HG03521 (cell line): Measurements from ENCODE around the gene WDR36.
"Not testable (repeated sequence)": the region's sequence is repeated elsewhere in the genome, so short reads cannot be mapped to it uniquely, and the experiment has no call there.

Source experiments
- ATAC-seq: cut with Tn5 transposase; IDR thresholded peaks from one replicate; pipeline ENCODE4 v1.9.1; 2021; ENCODE audit warnings: mild to moderate bottlenecking, moderate library complexity; ENCODE audit not compliant: unreplicated experiment

WDR36 gene

DNA sequence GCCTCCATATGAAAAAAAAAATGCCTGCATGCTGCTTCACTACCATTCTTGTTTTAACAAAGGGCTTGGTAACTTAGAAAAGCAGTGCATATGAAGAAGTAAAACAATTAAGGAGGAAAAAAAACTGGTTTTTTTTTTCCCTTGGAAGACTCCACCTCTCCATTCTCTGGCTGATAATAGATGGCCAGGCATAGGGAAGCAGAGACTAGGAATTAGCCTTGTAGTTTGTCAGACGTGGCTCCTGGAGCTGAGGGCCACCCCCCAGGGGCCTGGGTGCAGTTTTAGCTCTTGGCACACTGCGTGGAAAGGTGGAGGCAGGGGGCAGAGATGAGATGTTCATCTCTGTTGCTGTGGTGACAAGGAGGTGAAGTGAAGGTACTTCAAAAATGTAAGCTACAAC is 42.7 kb downstream of the WDR36 start:
- ATAC-seq: no peak

DNA sequence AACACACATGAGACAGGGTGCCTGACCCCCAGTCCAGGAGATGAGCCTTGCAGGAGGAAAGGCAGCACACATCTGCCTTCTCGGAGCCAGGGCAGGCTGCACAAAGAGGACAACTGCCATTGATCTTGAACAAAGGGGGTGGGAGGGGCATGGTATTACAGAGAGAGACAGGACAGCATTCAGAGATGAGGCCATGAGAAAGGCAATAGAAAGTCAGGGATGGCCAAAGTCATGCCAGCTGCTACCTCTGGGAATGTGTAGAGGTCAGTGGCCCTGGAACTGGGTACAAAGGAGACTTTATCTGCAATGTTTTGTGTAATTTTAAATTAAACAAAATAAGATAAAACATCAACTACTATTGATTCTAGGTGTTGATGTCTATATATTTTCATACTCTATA is 43.2 kb downstream of the WDR36 start:
- ATAC-seq: no peak

DNA sequence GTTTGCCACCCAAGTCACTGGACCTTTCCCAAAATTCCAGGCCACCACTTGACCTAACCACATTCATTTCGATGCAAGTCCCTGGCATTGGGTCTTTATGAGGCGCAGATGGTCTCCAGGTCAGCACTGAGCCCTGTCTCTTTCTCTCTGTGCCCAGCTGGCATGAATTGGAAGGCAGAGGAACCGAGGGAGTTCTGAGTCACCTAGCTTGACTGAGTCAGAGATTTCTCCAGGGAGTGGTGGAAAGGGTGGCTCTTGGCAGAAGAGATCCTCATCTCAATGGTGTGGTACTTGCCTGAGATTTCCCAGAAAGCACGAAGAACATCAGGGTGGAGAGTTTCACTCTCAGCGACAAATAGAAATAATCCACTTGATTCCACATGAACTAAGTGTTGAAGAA is 43.8 kb downstream of the WDR36 start:
- no peak for ATAC-seq

DNA sequence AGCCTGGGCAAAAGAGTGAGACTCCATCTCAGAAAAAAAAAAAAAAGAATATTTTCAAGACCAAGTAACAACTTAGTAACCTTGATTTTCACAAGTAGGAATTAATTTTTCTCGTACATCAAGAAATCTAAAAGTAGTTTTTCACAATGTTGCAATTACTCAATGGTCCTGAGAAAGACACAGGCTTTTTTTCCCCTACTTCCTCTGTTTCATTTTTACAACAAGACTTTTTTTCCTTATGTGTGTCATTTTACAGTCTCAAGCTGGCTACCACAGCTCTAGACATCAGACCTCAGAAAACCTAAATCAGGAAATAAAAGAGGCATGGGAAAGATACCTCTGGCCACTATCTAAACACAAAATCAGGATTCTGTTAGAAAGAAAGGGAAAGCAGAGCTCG is 45.9 kb downstream of the WDR36 start:
- no peak for ATAC-seq

DNA sequence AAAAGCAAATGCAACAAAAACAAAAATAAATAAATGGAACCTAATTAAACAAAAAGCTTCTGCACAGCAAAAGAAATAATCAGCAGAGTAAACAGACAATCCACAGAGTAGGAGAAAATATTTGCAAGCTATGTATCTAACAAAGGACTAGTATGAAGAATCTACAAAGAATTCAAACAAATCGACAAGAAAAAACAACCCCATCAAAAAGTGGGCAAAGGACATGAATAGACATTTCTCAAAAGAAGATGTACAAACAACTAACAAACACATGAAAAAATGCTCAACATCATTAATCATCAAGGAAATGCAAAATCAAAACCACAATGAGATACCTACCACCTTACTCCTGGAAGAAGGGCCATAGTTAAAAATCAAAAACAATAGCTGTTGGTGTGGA is 49.3 kb downstream of the WDR36 start:
- ATAC-seq: not testable (repeated sequence)

DNA sequence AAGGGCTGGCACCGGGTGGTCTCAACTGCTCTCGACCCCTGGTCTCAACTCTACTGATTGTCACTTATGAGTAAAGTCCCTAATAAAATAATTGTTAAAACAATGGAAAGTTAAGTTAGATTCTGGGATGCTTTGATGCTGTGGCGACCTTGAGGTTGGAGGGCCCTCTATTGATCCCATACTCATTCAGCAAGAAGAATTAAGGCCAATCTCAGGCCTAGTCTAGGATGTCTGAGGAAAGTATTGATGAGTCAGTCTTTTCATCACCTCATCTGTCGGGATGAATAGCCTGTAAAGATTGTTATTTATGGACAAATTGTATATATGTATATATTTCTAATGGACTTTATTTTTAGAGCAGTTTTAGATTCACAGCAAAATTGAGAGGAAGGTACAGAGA is 50.8 kb downstream of the WDR36 start:
- no peak for ATAC-seq

DNA sequence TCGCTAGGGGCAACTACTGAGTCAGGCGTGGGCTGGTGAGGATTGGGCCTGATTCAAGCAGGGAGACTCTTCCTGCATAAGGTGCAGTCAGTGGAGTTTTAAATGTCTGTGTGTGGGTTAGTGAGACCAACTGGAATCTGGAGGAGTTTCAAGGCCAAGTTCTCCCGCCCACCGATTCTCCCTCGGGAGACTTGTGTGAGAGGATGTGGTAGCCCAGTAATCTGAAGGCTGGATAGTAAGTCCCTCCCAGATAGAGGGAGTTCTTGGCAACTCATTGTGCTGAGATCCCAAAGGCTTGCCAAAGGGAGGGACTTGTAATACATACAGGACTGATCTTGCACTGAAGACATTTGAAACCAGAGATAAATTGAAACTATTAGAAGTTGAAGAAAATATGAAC is 51.8 kb downstream of the WDR36 start:
- ATAC-seq: peak; percentile 18

DNA sequence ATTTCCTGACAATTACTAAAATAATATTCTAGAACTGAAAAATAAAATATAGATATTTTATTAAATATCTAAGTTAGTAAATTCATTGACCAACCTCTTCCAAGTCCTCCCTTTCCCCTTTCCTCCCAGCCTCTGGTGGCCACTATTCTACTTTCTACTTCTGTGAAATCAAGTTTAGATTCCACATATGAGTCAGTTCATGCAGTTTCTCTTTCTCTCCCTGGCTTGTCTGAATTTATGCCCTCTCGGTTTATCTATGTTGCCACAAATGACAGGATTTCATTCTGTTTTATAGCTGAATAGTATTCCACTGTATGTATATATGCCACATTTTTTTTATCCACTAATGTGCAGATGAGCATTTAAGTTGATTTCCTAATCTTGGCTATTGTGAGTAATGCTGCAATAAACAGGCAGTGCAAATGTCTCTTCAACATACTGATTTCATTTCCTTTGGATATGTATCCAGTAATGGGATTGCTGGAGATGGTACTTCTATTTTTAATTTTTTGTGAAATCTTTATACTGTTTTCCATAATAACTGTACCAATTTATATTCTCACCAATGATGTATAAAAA is 52.3 kb downstream of the WDR36 start:
- peak; percentile 94 for ATAC-seq

DNA sequence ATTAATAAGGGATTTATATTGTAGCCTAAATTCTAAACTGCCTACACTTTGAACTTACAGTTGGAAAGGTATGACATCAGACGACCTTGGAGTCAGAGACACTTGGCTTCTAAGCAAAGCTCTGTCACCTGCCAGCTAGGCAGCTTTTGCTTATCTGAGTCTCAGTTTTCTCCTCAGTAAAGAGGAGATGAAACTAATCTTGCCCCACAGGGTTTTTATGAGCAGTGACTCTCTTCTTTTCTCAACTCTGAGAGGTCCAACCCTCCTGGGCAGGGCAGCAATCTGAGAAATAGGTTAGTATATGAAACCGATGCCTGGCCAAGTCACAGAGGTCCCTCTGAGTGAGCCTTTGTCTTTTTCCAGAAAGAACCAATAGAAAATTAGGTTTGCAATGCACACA is 53.9 kb downstream of the WDR36 start:
- ATAC-seq: no peak

DNA sequence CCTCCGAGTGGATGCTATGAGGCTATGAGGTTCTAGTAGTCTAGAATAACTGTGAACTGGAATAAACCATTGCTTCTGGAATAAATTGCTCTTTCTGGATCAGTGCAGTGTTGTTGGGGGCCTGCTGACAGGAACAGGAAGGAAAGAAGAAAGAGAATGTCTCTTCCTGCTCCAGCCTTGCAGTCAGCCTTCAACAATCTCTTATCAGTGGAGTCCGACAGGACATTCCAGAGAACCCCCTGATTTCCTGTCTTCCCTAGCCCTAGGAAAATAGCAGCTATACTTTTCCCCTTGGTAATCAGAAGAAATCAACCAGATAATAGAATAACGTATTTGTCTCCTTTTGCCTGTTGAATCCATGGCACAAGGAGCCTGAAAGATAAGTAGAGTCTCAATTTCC is 55.4 kb downstream of the WDR36 start:
- ATAC-seq: no peak

DNA sequence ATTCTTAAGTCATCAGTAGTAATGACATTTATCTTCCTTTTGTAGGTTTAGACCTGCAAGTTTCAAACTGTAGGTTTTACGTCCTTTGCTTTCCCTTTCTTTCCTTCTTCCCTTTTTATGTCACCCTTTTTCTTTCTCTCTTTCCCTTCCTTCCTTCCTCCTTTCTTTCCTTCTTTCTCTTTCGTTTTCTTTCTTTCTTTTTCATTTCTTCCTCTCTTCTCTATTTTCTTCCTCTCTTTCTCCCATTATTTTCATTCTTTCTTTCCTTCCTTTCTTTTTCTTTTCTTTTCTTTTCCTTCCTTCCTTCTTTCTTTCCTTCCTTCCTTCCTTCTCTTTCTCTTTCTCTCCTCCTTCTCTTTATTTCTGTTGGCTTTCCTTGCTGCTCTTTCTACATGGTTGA is 59.9 kb downstream of the WDR36 start:
- ATAC-seq: no peak

DNA sequence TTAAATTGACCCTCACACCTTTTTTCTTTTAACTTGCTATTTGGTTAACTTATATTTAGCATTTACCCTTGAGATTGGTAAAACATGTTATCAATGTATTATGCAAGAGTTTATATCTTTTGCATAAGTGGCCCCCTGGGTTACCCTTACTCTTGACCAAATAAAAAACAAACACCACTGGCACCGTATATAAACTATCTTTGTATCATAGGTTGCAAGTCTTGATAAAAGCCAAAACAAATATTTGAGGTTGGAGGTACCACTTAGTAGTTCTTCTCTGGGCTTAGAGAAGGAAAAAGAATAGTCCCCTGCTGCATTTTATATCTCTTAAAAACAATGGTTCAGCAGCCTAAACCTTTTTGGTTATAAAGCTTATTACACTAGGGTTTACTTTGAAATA is 61.3 kb downstream of the WDR36 start:
- ATAC-seq: no peak

DNA sequence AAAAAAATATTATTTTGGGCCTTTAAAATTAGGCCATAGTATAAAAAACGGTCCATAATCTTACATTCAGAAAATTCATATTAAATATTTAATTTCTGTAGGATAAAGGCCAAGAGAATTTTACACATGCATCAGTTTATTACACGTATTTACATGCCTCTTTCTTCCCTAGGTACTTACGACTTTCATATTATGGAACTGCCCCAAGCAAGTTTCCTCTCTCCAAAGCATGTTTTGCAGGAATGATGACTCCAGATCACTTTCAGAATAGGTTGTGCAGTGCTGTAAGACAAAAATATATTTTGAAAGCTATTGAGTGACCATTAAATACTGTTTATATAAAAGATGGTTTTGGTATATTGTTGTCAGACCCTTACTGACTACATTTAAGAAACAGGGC is 61.8 kb downstream of the WDR36 start:
- no peak for ATAC-seq

DNA sequence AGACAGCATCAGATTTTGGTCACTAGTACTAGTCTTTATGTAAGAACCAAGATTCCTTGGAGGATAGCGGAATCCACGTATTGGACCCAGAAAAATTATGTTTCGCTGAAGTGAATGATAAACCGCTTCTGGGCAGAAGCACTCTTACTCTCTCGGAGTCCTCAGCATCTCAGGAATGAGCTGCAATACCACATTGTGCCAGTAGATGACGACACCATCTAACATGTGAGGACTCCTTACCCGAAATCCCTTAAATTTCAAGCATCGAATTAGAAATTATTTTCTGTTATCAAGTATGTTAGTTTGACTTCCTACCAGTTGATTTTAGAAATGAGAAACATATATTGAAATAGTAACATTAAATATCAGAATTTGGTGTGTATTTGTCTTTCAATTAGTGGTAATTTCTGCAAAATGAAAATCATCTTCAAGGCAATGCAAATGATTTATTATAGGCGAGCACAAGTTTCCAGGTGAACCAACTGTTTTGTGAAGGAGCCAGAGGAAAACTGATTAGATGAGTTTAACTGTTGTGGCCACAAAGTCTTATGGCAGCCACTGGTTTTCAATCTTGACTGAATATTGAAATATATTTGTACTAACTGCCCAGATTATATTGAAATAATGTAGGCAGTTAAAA is 66.1 kb downstream of the WDR36 start:
- no peak for ATAC-seq

DNA sequence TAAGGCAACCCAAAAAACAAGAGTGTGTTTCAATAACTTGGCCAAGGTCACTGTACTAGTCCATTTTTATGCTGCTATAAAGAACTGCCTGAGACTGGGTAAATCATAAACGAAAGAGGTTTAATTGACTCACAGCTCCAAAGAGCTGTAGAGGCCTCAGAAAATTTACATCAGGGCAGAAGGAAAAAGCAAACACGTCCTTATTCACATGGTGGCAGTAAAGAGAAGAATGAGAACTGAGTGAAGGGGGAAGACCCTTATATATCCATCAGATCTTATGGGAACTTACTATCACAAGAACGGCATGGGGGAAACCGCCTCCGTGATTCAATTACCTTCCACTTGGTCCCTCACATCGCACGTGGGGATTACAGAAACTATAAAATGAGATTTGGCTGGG is 67.7 kb downstream of the WDR36 start:
- ATAC-seq: no peak

DNA sequence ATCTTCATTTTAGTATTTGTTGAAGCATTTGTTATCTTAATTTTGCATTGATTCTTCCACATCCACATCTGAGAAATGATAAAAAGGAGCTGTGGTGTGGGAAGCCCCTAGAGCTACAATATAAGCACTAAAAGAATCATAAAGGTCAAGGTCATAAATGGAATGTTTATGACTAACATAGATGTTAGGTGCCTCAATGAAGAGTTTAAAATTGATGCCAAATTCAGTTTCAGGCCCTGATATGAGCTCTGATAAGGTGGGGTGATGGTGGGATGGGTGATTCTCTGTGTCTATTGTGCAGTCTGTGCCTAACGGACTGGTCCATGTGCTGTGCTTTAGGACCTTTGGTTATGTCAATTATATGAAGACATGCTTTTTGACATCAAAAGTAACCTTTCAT is 70.9 kb downstream of the WDR36 start:
- no peak for ATAC-seq

DNA sequence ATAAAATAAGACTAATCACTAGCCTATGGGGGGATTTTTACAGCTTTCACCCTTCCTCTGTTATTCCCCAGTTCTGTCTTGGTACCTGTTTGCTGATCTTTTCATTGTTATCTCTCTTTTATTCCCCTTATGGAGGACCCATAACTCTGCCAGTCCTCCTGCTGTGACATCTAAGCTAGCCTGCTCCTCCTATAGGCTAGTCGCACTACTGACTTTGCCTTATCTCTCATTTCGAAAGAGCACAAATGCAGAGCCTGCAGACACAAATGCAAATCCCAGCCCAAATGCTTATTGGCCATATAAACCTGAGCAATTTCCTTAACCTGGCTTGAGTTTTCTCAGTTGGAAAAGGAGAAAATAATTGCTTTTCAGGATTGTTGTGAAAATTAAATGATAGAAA is 72.9 kb downstream of the WDR36 start:
- no peak for ATAC-seq

DNA sequence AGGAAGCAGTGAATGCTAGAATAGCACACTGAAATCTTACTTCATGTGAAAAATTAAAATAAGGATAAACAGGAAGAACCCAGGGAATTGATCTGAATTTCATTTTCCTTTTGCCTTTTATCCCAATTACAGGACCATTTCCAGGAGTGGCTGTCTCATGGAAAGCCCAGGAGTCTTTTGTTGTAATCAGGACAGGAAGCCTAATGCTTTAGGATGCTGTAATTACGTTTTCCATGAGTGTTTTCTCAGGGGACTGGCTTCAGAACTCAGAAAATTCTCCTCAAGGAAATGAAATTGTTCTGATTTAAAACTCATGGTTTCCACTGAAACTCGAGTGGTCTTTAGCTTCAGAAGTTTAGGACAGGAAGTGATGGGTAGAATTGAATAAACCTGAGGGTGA is 75.4 kb downstream of the WDR36 start:
- ATAC-seq: no peak

DNA sequence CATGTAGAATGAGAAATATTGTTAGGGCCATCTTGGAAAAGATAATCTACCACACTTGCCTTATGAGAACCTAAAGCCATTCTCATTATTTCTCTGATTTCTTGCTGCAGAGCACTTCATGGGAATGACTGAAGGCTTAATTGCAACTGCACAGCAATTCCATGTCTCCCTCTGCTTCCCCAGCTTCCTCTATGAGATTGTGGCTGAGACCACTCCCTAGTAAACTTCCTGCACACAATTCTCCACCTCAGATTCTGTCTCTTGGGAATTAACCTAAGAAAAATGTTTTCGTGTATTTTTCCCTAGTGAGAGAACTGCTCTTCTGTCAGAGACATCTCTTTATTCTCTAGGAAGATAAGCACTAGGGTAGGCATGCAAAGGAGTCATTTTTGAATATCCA is 76.5 kb downstream of the WDR36 start:
- ATAC-seq: no peak

DNA sequence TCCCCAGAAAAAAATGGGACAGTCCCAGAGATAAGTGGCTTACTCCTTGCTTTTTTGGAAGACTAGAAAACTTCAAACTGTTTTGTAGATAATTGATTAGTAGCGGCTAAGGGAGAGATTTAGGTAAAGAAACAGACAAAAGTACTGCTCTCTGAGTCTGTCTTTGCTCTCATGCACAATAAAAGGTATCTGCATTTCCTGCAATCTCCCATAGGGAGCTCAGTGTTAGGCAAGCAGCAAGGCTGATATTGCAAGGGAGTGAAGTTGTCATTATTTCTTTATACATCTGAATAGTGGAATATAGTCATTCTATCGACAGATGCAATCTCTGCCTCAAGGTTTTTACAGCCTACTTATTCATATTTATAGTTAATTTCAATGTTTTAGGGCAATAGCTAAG is 77.1 kb downstream of the WDR36 start:
- no peak for ATAC-seq

DNA sequence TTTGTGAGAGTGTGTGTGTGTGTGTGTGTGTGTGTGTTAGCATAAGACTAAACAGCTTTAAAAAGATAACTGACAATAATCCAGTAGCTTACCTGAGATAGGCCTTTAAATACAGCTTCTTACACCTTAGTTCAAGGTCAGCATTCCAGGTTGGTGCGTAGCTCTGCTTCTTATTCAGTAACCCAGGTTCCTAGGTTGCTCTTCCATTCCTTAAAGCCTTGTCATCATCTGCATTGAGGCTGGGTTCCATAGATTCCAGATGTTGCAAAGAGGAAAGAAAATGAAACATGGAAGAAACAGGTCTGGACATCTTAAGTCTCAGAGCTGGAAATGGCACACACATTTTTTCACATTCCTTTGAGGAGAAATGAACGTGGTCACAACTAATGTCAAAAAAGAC is 78.1 kb downstream of the WDR36 start:
- ATAC-seq: no peak

DNA sequence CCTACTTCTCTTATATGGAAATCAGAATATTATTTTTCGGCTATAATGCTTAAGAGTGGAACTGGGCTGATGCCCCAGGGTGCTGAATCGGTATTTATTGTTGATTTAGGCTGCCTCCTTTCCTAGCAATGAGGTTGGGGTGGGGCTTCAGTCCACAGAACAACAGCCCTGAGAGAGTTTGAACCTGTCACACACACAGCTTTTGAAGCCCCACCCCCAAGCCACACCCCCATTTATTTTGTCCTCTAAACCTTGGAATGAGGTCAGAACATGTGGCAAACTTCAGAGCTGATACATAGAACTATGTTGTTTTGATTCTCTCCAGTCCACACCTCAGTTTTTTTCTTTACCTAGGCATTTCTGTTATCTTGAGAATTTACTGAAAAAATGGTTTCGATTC is 80.4 kb downstream of the WDR36 start:
- ATAC-seq: no peak

DNA sequence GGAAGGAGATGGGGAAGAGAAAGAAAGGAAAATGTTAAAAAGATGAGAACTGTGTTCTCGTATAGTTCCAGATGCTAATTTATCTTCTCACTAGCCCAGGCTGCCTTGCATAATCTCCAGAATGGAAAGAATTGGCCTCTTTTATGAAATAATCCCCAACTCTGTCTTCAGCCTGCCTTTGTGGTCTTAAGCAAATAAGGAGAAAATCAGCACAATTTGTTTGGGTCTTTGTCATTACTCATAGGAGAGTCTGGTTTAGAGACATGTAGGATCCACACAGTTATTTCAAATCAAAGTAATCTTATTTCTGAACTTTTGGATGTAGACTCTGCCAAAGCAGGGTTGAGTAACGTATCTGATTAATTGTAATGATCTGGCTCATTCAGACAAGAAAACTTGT is 81.3 kb downstream of the WDR36 start:
- ATAC-seq: no peak
